Liver (tissue), 3 donors: ENCODE measurements around the gene SALL1.

ENCODE experiments used
- ATF3 ChIP-seq: IDR thresholded peaks from 2 replicates; pipeline ENCODE4 v1.6.1; 2016; ENCODE audit warnings: antibody characterized with exemption
- JUND ChIP-seq, 2 donors: IDR thresholded peaks; 2 replicates each; pipeline ENCODE4 v1.6.1; 2016; ENCODE audit warnings: antibody characterized with exemption in 2 of 2
- REST ChIP-seq: IDR thresholded peaks from 2 replicates; pipeline ENCODE4 v1.6.1; 2016; ENCODE audit warnings: antibody characterized with exemption, mild to moderate bottlenecking
- RXRA ChIP-seq, 2 donors: IDR thresholded peaks; 2 replicates each; pipeline ENCODE4 v1.6.1; 2017 to 2018; ENCODE audit warnings: antibody characterized with exemption in 2 of 2, mild to moderate bottlenecking in 1 of 2
- SP1 ChIP-seq: IDR thresholded peaks from 2 replicates; pipeline ENCODE4 v1.6.1; 2018; ENCODE audit warnings: antibody characterized with exemption, mild to moderate bottlenecking
- TAF1 ChIP-seq: conservative IDR thresholded peaks from 2 replicates; pipeline ENCODE4 v1.6.1; 2016; ENCODE audit warnings: antibody characterized with exemption, mild to moderate bottlenecking
- YY1 ChIP-seq: IDR thresholded peaks from 2 replicates; pipeline ENCODE4 v1.6.1; 2016; ENCODE audit warnings: antibody characterized with exemption, mild to moderate bottlenecking
- TF ChIP-seq, protein P1 (sequence below): fragments of 150-350 bp; IDR thresholded peaks from 2 replicates; pipeline ENCODE4 v1.5.1; 2017; ENCODE audit warnings: improper control_type of control experiment, low read depth, low read length; ENCODE audit not compliant: missing input control
- TF ChIP-seq, protein P2 (sequence below): IDR thresholded peaks from 2 replicates; pipeline ENCODE4 v1.6.1; 2016; ENCODE audit warnings: antibody characterized with exemption
- donor health status: healthy.
- donor health status: healthy.

GRCh38 chr16:51111759-51112158 lies 39.3 kb downstream of the SALL1 start:
- TF ChIP-seq RXRA (IDR thresholded peaks at IDR 0.05) (no peak), YY1 (no peak), ATF3 (no peak), SP1 (no peak), JUND (IDR thresholded peaks at IDR 0.05) (no peak), REST (no peak), TAF1 (no peak)
- TF ChIP-seq, protein P1, sequence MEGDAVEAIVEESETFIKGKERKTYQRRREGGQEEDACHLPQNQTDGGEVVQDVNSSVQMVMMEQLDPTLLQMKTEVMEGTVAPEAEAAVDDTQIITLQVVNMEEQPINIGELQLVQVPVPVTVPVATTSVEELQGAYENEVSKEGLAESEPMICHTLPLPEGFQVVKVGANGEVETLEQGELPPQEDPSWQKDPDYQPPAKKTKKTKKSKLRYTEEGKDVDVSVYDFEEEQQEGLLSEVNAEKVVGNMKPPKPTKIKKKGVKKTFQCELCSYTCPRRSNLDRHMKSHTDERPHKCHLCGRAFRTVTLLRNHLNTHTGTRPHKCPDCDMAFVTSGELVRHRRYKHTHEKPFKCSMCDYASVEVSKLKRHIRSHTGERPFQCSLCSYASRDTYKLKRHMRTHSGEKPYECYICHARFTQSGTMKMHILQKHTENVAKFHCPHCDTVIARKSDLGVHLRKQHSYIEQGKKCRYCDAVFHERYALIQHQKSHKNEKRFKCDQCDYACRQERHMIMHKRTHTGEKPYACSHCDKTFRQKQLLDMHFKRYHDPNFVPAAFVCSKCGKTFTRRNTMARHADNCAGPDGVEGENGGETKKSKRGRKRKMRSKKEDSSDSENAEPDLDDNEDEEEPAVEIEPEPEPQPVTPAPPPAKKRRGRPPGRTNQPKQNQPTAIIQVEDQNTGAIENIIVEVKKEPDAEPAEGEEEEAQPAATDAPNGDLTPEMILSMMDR: no peak
- TF ChIP-seq, protein P2, sequence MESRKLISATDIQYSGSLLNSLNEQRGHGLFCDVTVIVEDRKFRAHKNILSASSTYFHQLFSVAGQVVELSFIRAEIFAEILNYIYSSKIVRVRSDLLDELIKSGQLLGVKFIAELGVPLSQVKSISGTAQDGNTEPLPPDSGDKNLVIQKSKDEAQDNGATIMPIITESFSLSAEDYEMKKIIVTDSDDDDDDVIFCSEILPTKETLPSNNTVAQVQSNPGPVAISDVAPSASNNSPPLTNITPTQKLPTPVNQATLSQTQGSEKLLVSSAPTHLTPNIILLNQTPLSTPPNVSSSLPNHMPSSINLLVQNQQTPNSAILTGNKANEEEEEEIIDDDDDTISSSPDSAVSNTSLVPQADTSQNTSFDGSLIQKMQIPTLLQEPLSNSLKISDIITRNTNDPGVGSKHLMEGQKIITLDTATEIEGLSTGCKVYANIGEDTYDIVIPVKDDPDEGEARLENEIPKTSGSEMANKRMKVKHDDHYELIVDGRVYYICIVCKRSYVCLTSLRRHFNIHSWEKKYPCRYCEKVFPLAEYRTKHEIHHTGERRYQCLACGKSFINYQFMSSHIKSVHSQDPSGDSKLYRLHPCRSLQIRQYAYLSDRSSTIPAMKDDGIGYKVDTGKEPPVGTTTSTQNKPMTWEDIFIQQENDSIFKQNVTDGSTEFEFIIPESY: no peak
